SK-N-SH treated with all-trans-retinoic acid at 6 μM for 48 hours (cell line): ENCODE results near the gene CLIC5.

Source experiments
- ATAC-seq: fragments of 200-7000 bp; cut with Tn5 transposase; 3 replicates; pipeline ENCODE4 v1.9.1; 2020; ENCODE audit warnings: mild to moderate bottlenecking, moderate library complexity
- ARNTL ChIP-seq: fragments of 450-650 bp; formaldehyde crosslinking; IDR thresholded peaks from 2 replicates; pipeline ENCODE4 v1.5.0; 2020; ENCODE audit warnings: low read depth, mild to moderate bottlenecking, moderate library complexity, borderline replicate concordance
- CREB5 ChIP-seq: fragments of 250-450 bp; sonication (Bioruptor Pico); IDR thresholded peaks from 2 replicates; pipeline ENCODE4 v1.5.1; 2020; ENCODE audit warnings: low read depth, mild to moderate bottlenecking, moderate library complexity
- CSDC2 ChIP-seq: fragments of 250-450 bp; sonication (Bioruptor Pico); IDR thresholded peaks from 2 replicates; pipeline ENCODE4 v1.5.0; 2020; ENCODE audit warnings: mild to moderate bottlenecking, moderate library complexity
- CSRNP3 ChIP-seq: fragments of 250-450 bp; sonication (Bioruptor Pico); IDR thresholded peaks from 2 replicates; pipeline ENCODE4 v1.5.1; 2021; ENCODE audit warnings: mild to moderate bottlenecking, moderate library complexity
- ESRRG ChIP-seq: fragments of 250-450 bp; sonication (Bioruptor Pico); IDR thresholded peaks from 2 replicates; pipeline ENCODE4 v1.6.1; 2021; ENCODE audit warnings: mild to moderate bottlenecking
- GLIS3 ChIP-seq: fragments of 250-450 bp; sonication (Bioruptor Pico); IDR thresholded peaks from 2 replicates; pipeline ENCODE4 v1.5.0; 2020; ENCODE audit warnings: mild to moderate bottlenecking, moderate library complexity
- OSR1 ChIP-seq: fragments of 250-450 bp; sonication (Bioruptor Pico); IDR thresholded peaks from 2 replicates; pipeline ENCODE4 v1.8.0; 2022; ENCODE audit warnings: moderate library complexity, mild to moderate bottlenecking, inconsistent platforms
- PATZ1 ChIP-seq: fragments of 250-450 bp; sonication (Bioruptor Pico); IDR thresholded peaks from 2 replicates; pipeline ENCODE4 v1.8.0; 2020; ENCODE audit warnings: mild to moderate bottlenecking, moderate library complexity, borderline replicate concordance
- POU6F1 ChIP-seq: fragments of 250-450 bp; sonication (Bioruptor Pico); IDR thresholded peaks from 2 replicates; pipeline ENCODE4 v1.8.0; 2021; ENCODE audit warnings: low read depth, mild to moderate bottlenecking, moderate library complexity, borderline replicate concordance
- PPARA ChIP-seq: fragments of 250-450 bp; sonication (Bioruptor Pico); IDR thresholded peaks from 2 replicates; pipeline ENCODE4 v1.5.0; 2020; ENCODE audit warnings: mild to moderate bottlenecking, borderline replicate concordance
- RARB ChIP-seq: fragments of 250-450 bp; sonication (Bioruptor Pico); IDR thresholded peaks from 2 replicates; pipeline ENCODE4 v1.8.0; 2021; ENCODE audit warnings: mild to moderate bottlenecking, moderate library complexity
- SNAI2 ChIP-seq: fragments of 250-450 bp; sonication (Bioruptor Pico); IDR thresholded peaks from 2 replicates; pipeline ENCODE4 v1.5.0; 2020; ENCODE audit warnings: mild to moderate bottlenecking, moderate library complexity
- TCF4 ChIP-seq: fragments of 250-450 bp; sonication (Bioruptor Pico); IDR thresholded peaks from 2 replicates; pipeline ENCODE4 v1.8.0; 2021; ENCODE audit warnings: mild to moderate bottlenecking, moderate library complexity, borderline replicate concordance
- TOX ChIP-seq: fragments of 250-450 bp; sonication (Bioruptor Pico); IDR thresholded peaks from 2 replicates; pipeline ENCODE4 v1.8.0; 2021; ENCODE audit warnings: mild to moderate bottlenecking, moderate library complexity, borderline replicate concordance
- TSHZ2 ChIP-seq: fragments of 250-450 bp; sonication (Bioruptor Pico); IDR thresholded peaks from 2 replicates; pipeline ENCODE4 v1.5.0; 2020; ENCODE audit warnings: mild to moderate bottlenecking, moderate library complexity
- ZC3H10 ChIP-seq: fragments of 250-450 bp; sonication (Bioruptor Pico); IDR thresholded peaks from 2 replicates; pipeline ENCODE4 v1.5.1; 2021; ENCODE audit warnings: mild to moderate bottlenecking, moderate library complexity
- ZFP30 ChIP-seq: fragments of 450-650 bp; formaldehyde crosslinking; IDR thresholded peaks from 2 replicates; pipeline ENCODE4 v1.5.0; 2022; ENCODE audit warnings: mild to moderate bottlenecking, moderate library complexity
- ZNF565 ChIP-seq: fragments of 450-650 bp; formaldehyde crosslinking; conservative IDR thresholded peaks from 2 replicates; pipeline ENCODE4 v1.5.0; 2020; ENCODE audit warnings: low read depth, mild to moderate bottlenecking, moderate library complexity
- ZNF70 ChIP-seq: fragments of 450-650 bp; formaldehyde crosslinking; IDR thresholded peaks from 2 replicates; pipeline ENCODE4 v1.5.0; 2020; ENCODE audit warnings: mild to moderate bottlenecking, moderate library complexity
- ZNF8 ChIP-seq: fragments of 450-650 bp; formaldehyde crosslinking; IDR thresholded peaks from 2 replicates; pipeline ENCODE4 v1.5.0; 2020; ENCODE audit warnings: mild to moderate bottlenecking, moderate library complexity

The CLIC5 gene

GRCh38 chr6:45835721-45836437, 179.8 kb downstream of the CLIC5 start:
- ATAC-seq = no peak
- TF ChIP-seq CSRNP3 (CRISPR knock-in tag) (no peak), ZC3H10 (no peak), GLIS3 (CRISPR knock-in tag) (no peak), TOX (CRISPR knock-in tag) (no peak), ZNF8 (CRISPR knock-in tag) (no peak), CREB5 (CRISPR knock-in tag) (no peak), ARNTL (CRISPR knock-in tag) (no peak), POU6F1 (CRISPR knock-in tag) (no peak), TSHZ2 (CRISPR knock-in tag) (no peak), OSR1 (CRISPR knock-in tag) (no peak), PPARA (CRISPR knock-in tag) (no peak), RARB (CRISPR knock-in tag) (no peak), SNAI2 (CRISPR knock-in tag) (no peak), CSDC2 (CRISPR knock-in tag) (no peak), PATZ1 (CRISPR knock-in tag) (no peak), ZNF70 (no peak), ZNF565 (CRISPR knock-in tag) (no peak), ZFP30 (CRISPR knock-in tag) (no peak)
- TF ChIP-seq, all 23 proteins: peak for 0

GRCh38 chr6:45832063-45832462, 183.6 kb downstream of the CLIC5 start:
- no peak for TF ChIP-seq ZNF8 (CRISPR knock-in tag)
- TF ChIP-seq TCF4 = no peak
- TF ChIP-seq RARB (CRISPR knock-in tag) = no peak
- no peak for TF ChIP-seq ESRRG (CRISPR knock-in tag)
- ATAC-seq = no peak
